ENCODE results near the gene TAF1.
"Not testable (repeated sequence)": the region's sequence is repeated elsewhere in the genome, so short reads cannot be mapped to it uniquely, and the experiment has no call there.

The TAF1 gene

GRCh38 chrX:71365875-71366673 lies at the start of gene TAF1:
Gene TAF1, plus strand, starts transcription at chrX:71366357. Its CDS starts 18 bp downstream, at chrX:71366375.
- Histone ChIP-seq H3K4me3 (ENCODE audit: low read length in 2 of 2) (peak within 1 kb of the TSS; percentile 75 to 92), H3K9ac (ENCODE audit: low read depth in 1 of 2, low read length in 2 of 2) (peak within 1 kb of the TSS; percentile 80 to 83), H3K4me1 (ENCODE audit: control insufficient read depth in 2 of 2, insufficient read depth in 2 of 2, low read length in 2 of 2) (peaks cover 8 to 9% of the 10 kb centered on the region in 2 donors), H3K27ac (ENCODE audit: low read depth in 2 of 2, low read length in 2 of 2) (peak within 1 kb of the TSS; percentile 87 to 94), H3K36me3 (ENCODE audit: control insufficient read depth in 2 of 2, insufficient read depth in 2 of 2, low read length in 2 of 2) (peaks cover 4 to 7% of the 10 kb centered on the region in 2 donors), H3K9me3 (ENCODE audit: control insufficient read depth in 2 of 2, low read length in 2 of 2) (no peaks in the 10 kb centered on the region), H3K27me3 (ENCODE audit: control insufficient read depth in 2 of 2, insufficient read depth in 2 of 2, low read length in 2 of 2) (no peaks in the 10 kb centered on the region)

GRCh38 chrX:71316959-71317358 lies 49.2 kb upstream of the TAF1 start:
- not testable (repeated sequence) for H3K27me3 ChIP-seq (ENCODE audit: control insufficient read depth in 2 of 2, insufficient read depth in 2 of 2, low read length in 2 of 2); H3K36me3 ChIP-seq (ENCODE audit: control insufficient read depth in 2 of 2, insufficient read depth in 2 of 2, low read length in 2 of 2); H3K9ac ChIP-seq (ENCODE audit: low read depth in 1 of 2, low read length in 2 of 2); H3K4me3 ChIP-seq (ENCODE audit: low read length in 2 of 2); H3K9me3 ChIP-seq (ENCODE audit: control insufficient read depth in 2 of 2, low read length in 2 of 2); H3K27ac ChIP-seq (ENCODE audit: low read depth in 2 of 2, low read length in 2 of 2); H3K4me1 ChIP-seq (ENCODE audit: control insufficient read depth in 2 of 2, insufficient read depth in 2 of 2, low read length in 2 of 2)

DNA sequence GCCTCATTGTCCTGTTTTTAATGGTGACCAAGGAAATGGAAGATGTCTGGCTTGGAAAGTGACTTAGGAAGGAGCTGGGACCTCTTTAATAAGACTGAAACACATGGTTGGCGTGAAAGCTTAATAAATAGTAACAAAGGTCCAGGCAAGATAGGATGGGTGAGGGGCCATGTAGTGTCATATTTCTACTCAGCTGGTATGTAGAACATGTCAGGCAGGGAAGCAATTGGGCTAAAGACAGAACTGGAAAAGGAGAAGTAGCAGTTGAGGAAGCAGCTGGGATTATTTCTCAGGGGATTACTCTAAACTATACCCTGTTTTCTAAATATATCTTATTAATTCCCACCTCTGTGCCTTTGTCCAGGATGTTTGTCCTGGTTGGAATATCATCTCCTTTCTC lies 46.0 kb upstream of the TAF1 start:
- Histone ChIP-seq H3K36me3 (ENCODE audit: control insufficient read depth in 2 of 2, insufficient read depth in 2 of 2, low read length in 2 of 2) (no peaks in the 10 kb centered on the region), H3K27me3 (ENCODE audit: control insufficient read depth in 2 of 2, insufficient read depth in 2 of 2, low read length in 2 of 2) (peaks cover 0 to 3% of the 10 kb centered on the region in 2 donors), H3K9me3 (ENCODE audit: control insufficient read depth in 2 of 2, low read length in 2 of 2) (no peaks in the 10 kb centered on the region), H3K4me1 (ENCODE audit: control insufficient read depth in 2 of 2, insufficient read depth in 2 of 2, low read length in 2 of 2) (no peaks in the 10 kb centered on the region), H3K4me3 (ENCODE audit: low read length in 2 of 2) (no peak overlapping the region), H3K27ac (ENCODE audit: low read depth in 2 of 2, low read length in 2 of 2) (no peak overlapping the region), H3K9ac (ENCODE audit: low read depth in 1 of 2, low read length in 2 of 2) (no peak overlapping the region)

GRCh38 chrX:71321731-71322130 lies 44.4 kb upstream of the TAF1 start:
- H3K9ac ChIP-seq (ENCODE audit: low read depth in 1 of 2, low read length in 2 of 2) = no peak overlapping the region
- H3K27me3 ChIP-seq (ENCODE audit: control insufficient read depth in 2 of 2, insufficient read depth in 2 of 2, low read length in 2 of 2) = no peaks in the 10 kb centered on the region
- no peaks in the 10 kb centered on the region for H3K36me3 ChIP-seq (ENCODE audit: control insufficient read depth in 2 of 2, insufficient read depth in 2 of 2, low read length in 2 of 2)
- H3K4me1 ChIP-seq (ENCODE audit: control insufficient read depth in 2 of 2, insufficient read depth in 2 of 2, low read length in 2 of 2) = no peaks in the 10 kb centered on the region
- H3K4me3 ChIP-seq (ENCODE audit: low read length in 2 of 2) = no peak overlapping the region
- peaks cover 0 to 3% of the 10 kb centered on the region in 2 donors for H3K9me3 ChIP-seq (ENCODE audit: control insufficient read depth in 2 of 2, low read length in 2 of 2)
- H3K27ac ChIP-seq (ENCODE audit: low read depth in 2 of 2, low read length in 2 of 2) = no peak overlapping the region

- H3K4me3 ChIP-seq (ENCODE audit: low read length in 2 of 2); H3K4me1 ChIP-seq (ENCODE audit: control insufficient read depth in 2 of 2, insufficient read depth in 2 of 2, low read length in 2 of 2); H3K9ac ChIP-seq (ENCODE audit: low read depth in 1 of 2, low read length in 2 of 2); H3K27me3 ChIP-seq (ENCODE audit: control insufficient read depth in 2 of 2, insufficient read depth in 2 of 2, low read length in 2 of 2); H3K27ac ChIP-seq (ENCODE audit: low read depth in 2 of 2, low read length in 2 of 2); H3K36me3 ChIP-seq (ENCODE audit: control insufficient read depth in 2 of 2, insufficient read depth in 2 of 2, low read length in 2 of 2); H3K9me3 ChIP-seq (ENCODE audit: control insufficient read depth in 2 of 2, low read length in 2 of 2): not testable (repeated sequence)
Measured at GRCh38 chrX:71324452-71324851, 41.7 kb upstream of the TAF1 start.

DNA sequence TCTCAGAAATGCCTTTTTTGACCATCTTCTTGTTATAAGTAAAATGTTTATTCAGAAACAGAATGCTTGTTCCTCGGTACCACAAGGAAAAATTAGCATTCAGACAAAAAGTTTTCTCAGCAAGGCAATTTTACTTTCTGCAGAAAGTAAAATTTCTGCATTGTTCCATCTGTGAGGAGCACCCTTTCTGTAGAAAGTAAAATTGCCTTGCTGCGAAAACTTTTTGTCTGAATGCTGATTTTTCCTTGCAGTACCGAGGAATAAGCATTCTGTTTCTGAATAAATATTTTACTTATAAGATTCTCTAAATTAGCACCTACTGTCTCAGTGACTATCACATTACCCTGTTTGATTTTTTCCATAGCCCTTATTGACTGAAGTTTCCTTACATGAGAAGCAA lies 39.8 kb upstream of the TAF1 start:
- H3K27ac ChIP-seq (ENCODE audit: low read depth in 2 of 2, low read length in 2 of 2) = no peak overlapping the region
- no peaks in the 10 kb centered on the region for H3K4me1 ChIP-seq (ENCODE audit: control insufficient read depth in 2 of 2, insufficient read depth in 2 of 2, low read length in 2 of 2)
- no peak overlapping the region for H3K9ac ChIP-seq (ENCODE audit: low read depth in 1 of 2, low read length in 2 of 2)
- H3K27me3 ChIP-seq (ENCODE audit: control insufficient read depth in 2 of 2, insufficient read depth in 2 of 2, low read length in 2 of 2) = no peaks in the 10 kb centered on the region
- peaks cover 0 to 4% of the 10 kb centered on the region in 2 donors for H3K9me3 ChIP-seq (ENCODE audit: control insufficient read depth in 2 of 2, low read length in 2 of 2)
- H3K36me3 ChIP-seq (ENCODE audit: control insufficient read depth in 2 of 2, insufficient read depth in 2 of 2, low read length in 2 of 2) = no peaks in the 10 kb centered on the region
- no peak overlapping the region for H3K4me3 ChIP-seq (ENCODE audit: low read length in 2 of 2)

- not testable (repeated sequence) for H3K27me3 ChIP-seq (ENCODE audit: control insufficient read depth in 2 of 2, insufficient read depth in 2 of 2, low read length in 2 of 2); H3K4me1 ChIP-seq (ENCODE audit: control insufficient read depth in 2 of 2, insufficient read depth in 2 of 2, low read length in 2 of 2); H3K36me3 ChIP-seq (ENCODE audit: control insufficient read depth in 2 of 2, insufficient read depth in 2 of 2, low read length in 2 of 2); H3K27ac ChIP-seq (ENCODE audit: low read depth in 2 of 2, low read length in 2 of 2); H3K9ac ChIP-seq (ENCODE audit: low read depth in 1 of 2, low read length in 2 of 2); H3K9me3 ChIP-seq (ENCODE audit: control insufficient read depth in 2 of 2, low read length in 2 of 2); H3K4me3 ChIP-seq (ENCODE audit: low read length in 2 of 2)
Measured at GRCh38 chrX:71349151-71349665, 16.9 kb upstream of the TAF1 start.

DNA sequence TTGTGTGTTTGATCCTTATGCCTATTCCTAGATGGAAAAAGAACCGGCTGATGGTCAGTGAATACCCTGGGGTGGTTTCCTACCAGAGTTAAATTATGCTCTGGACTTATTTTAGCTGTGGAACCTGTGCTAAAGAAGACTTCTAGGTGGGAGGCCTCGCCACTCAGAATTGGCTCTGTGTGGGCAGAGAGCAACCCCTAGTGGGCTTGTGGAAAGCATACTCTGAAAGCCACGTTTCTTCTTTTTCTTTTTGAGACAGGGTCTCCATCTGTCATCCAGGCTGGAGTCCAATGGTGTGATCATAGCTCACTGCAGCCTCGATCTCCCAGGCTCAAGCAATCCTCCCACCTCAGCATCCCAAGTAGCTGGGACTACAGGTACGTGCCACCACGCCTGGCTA lies 16.3 kb upstream of the TAF1 start:
- H3K36me3 ChIP-seq (ENCODE audit: control insufficient read depth in 2 of 2, insufficient read depth in 2 of 2, low read length in 2 of 2); H3K4me1 ChIP-seq (ENCODE audit: control insufficient read depth in 2 of 2, insufficient read depth in 2 of 2, low read length in 2 of 2); H3K9me3 ChIP-seq (ENCODE audit: control insufficient read depth in 2 of 2, low read length in 2 of 2); H3K27ac ChIP-seq (ENCODE audit: low read depth in 2 of 2, low read length in 2 of 2); H3K27me3 ChIP-seq (ENCODE audit: control insufficient read depth in 2 of 2, insufficient read depth in 2 of 2, low read length in 2 of 2); H3K4me3 ChIP-seq (ENCODE audit: low read length in 2 of 2); H3K9ac ChIP-seq (ENCODE audit: low read depth in 1 of 2, low read length in 2 of 2): not testable (repeated sequence)

- H3K9me3 ChIP-seq (ENCODE audit: control insufficient read depth in 2 of 2, low read length in 2 of 2); H3K27ac ChIP-seq (ENCODE audit: low read depth in 2 of 2, low read length in 2 of 2); H3K4me3 ChIP-seq (ENCODE audit: low read length in 2 of 2); H3K9ac ChIP-seq (ENCODE audit: low read depth in 1 of 2, low read length in 2 of 2); H3K4me1 ChIP-seq (ENCODE audit: control insufficient read depth in 2 of 2, insufficient read depth in 2 of 2, low read length in 2 of 2); H3K36me3 ChIP-seq (ENCODE audit: control insufficient read depth in 2 of 2, insufficient read depth in 2 of 2, low read length in 2 of 2); H3K27me3 ChIP-seq (ENCODE audit: control insufficient read depth in 2 of 2, insufficient read depth in 2 of 2, low read length in 2 of 2): not testable (repeated sequence)
Measured at GRCh38 chrX:71352439-71352838, 13.7 kb upstream of the TAF1 start.

GRCh38 chrX:71364221-71364620 lies 1.9 kb upstream of the TAF1 start:
- H3K9ac ChIP-seq (ENCODE audit: low read depth in 1 of 2, low read length in 2 of 2) = no peak overlapping the region
- no peaks in the 10 kb centered on the region for H3K9me3 ChIP-seq (ENCODE audit: control insufficient read depth in 2 of 2, low read length in 2 of 2)
- no peak overlapping the region for H3K27ac ChIP-seq (ENCODE audit: low read depth in 2 of 2, low read length in 2 of 2)
- peaks cover 8 to 9% of the 10 kb centered on the region in 2 donors for H3K4me1 ChIP-seq (ENCODE audit: control insufficient read depth in 2 of 2, insufficient read depth in 2 of 2, low read length in 2 of 2)
- H3K36me3 ChIP-seq (ENCODE audit: control insufficient read depth in 2 of 2, insufficient read depth in 2 of 2, low read length in 2 of 2) = no peaks in the 10 kb centered on the region
- H3K27me3 ChIP-seq (ENCODE audit: control insufficient read depth in 2 of 2, insufficient read depth in 2 of 2, low read length in 2 of 2) = no peaks in the 10 kb centered on the region
- no peak overlapping the region for H3K4me3 ChIP-seq (ENCODE audit: low read length in 2 of 2)
